ENCODE data around the gene MYO6.

DNA sequence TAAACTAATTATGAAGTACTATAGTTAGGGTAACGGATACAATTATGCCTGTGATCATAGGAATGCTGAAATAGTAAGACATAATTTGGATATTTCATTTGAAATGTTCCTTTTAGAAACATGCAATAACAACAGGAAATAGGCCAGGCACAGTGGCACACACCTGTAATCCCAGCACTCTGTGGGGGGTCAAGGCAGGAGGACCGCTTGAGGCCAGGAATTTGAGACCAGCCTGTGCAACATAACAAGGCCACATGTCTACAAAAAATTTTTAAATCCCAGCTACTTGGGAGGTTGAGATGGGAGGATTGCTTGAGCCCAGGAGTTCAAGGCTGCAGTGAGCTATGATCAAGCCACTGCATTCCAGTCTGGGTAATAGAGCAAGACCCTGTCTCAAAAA lies 25.7 kb upstream of the MYO6 start:
- no peak for TF ChIP-seq ZFP3 (CRISPR knock-in tag; IDR thresholded peaks at IDR 0.05)
- no peak for TF ChIP-seq ZNF565 (CRISPR knock-in tag; conservative IDR thresholded peaks at IDR 0.05; ENCODE audit: low read depth)
- TF ChIP-seq, protein P1, sequence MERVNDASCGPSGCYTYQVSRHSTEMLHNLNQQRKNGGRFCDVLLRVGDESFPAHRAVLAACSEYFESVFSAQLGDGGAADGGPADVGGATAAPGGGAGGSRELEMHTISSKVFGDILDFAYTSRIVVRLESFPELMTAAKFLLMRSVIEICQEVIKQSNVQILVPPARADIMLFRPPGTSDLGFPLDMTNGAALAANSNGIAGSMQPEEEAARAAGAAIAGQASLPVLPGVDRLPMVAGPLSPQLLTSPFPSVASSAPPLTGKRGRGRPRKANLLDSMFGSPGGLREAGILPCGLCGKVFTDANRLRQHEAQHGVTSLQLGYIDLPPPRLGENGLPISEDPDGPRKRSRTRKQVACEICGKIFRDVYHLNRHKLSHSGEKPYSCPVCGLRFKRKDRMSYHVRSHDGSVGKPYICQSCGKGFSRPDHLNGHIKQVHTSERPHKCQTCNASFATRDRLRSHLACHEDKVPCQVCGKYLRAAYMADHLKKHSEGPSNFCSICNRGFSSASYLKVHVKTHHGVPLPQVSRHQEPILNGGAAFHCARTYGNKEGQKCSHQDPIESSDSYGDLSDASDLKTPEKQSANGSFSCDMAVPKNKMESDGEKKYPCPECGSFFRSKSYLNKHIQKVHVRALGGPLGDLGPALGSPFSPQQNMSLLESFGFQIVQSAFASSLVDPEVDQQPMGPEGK (CRISPR knock-in tag; IDR thresholded peaks at IDR 0.05; ENCODE audit: borderline replicate concordance): no peak
- TF ChIP-seq, protein P2, sequence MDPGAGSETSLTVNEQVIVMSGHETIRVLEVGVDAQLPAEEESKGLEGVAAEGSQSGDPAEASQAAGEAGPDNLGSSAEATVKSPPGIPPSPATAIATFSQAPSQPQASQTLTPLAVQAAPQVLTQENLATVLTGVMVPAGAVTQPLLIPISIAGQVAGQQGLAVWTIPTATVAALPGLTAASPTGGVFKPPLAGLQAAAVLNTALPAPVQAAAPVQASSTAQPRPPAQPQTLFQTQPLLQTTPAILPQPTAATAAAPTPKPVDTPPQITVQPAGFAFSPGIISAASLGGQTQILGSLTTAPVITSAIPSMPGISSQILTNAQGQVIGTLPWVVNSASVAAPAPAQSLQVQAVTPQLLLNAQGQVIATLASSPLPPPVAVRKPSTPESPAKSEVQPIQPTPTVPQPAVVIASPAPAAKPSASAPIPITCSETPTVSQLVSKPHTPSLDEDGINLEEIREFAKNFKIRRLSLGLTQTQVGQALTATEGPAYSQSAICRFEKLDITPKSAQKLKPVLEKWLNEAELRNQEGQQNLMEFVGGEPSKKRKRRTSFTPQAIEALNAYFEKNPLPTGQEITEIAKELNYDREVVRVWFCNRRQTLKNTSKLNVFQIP (CRISPR knock-in tag; IDR thresholded peaks at IDR 0.05; ENCODE audit: borderline replicate concordance, low read depth): no peak
- no peak for TF ChIP-seq CSDC2 (CRISPR knock-in tag; IDR thresholded peaks at IDR 0.05)
